Colonic mucosa (tissue), 4 donors: ENCODE measurements around the gene GP1BB. TPM values are rescaled to one million over a fixed set of nuclear protein-coding genes. Genes with fewer than 3 reads are reported as not detected.

ENCODE experiments used
- DNase-seq: peaks from one replicate; pipeline ENCODE4 v3.0.0-alpha.2; 2020
- H3K27ac ChIP-seq: fragments of 200-600 bp; one replicate; pipeline ENCODE4 v1.8.0; 2021
- H3K27me3 ChIP-seq: fragments of 200-600 bp; one replicate; pipeline ENCODE4 v1.8.0; 2021
- H3K36me3 ChIP-seq: fragments of 200-600 bp; one replicate; pipeline ENCODE4 v1.8.0; 2021
- H3K4me1 ChIP-seq: fragments of 200-600 bp; one replicate; pipeline ENCODE4 v1.8.0; 2021; ENCODE audit warnings: mild to moderate bottlenecking
- H3K4me3 ChIP-seq: fragments of 200-600 bp; one replicate; pipeline ENCODE4 v1.8.0; 2021
- H3K9ac ChIP-seq, 2 donors: one replicate each; pipeline ENCODE4 v1.7.0; 2013; ENCODE audit warnings: control low read depth in 2 of 2, low read depth in 2 of 2, low read length in 2 of 2
- H3K9me3 ChIP-seq: fragments of 200-600 bp; one replicate; pipeline ENCODE4 v1.8.0; 2021
- CTCF ChIP-seq: fragments of 200-600 bp; IDR thresholded peaks from one replicate; pipeline ENCODE4 v1.8.0; 2022; ENCODE audit warnings: antibody characterized with exemption, mild to moderate bottlenecking
- intact Hi-C: fragments of 100-400 bp; cut with DNase I; formaldehyde crosslinking; loops from one replicate; pipeline ENCODE4 v1.14.1; 2022
- total RNA-seq, 2 donors: library from RNA; stranded (reverse); fragmentation: NEBNext Ultra II Directional in 1 of 2; extraction: Animal tissue kit (Norgen Biotek cat#: 25700) in 1 of 2; gene quantifications; one replicate each; pipeline ENCODE4 v1.2.1, GENCODE V29; 2021
- donor health status: healthy.
- donor health status: DM: no; HTN: no; CAD: no.
- donor health status: DM: no; HTN: no; CAD: no.

GP1BB gene
- total RNA-seq, 2 donors from 2014 or later = 0.45 to 1.1 TPM

GRCh38 chr22:19748139-19748538 is 24.8 kb downstream of the GP1BB start:
- DNase-seq = no peak
- intact Hi-C loops = no loop called here
- Histone ChIP-seq H3K36me3 (no peaks in the 10 kb centered on the region), H3K9ac (no peak overlapping the region), H3K27me3 (peaks cover 3% of the 10 kb centered on the region), H3K4me3 (no peak overlapping the region), H3K9me3 (no peaks in the 10 kb centered on the region), H3K4me1 (no peaks in the 10 kb centered on the region), H3K27ac (no peak overlapping the region)
- TF ChIP-seq CTCF = no peak

- Histone ChIP-seq H3K36me3 (no peaks in the 10 kb centered on the region), H3K27ac (no peak overlapping the region), H3K27me3 (peaks cover 11% of the 10 kb centered on the region), H3K9me3 (no peaks in the 10 kb centered on the region), H3K4me3 (no peak overlapping the region), H3K4me1 (no peaks in the 10 kb centered on the region), H3K9ac (no peak overlapping the region)
- TF ChIP-seq CTCF = no peak
- intact Hi-C loops = no loop called here
- DNase-seq = no peak
Measured at GRCh38 chr22:19748991-19749664, 25.8 kb downstream of the GP1BB start.

- TF ChIP-seq CTCF = no peak
- no peaks in the 10 kb centered on the region for H3K4me1 ChIP-seq
- H3K36me3 ChIP-seq = no peaks in the 10 kb centered on the region
- no peak overlapping the region for H3K4me3 ChIP-seq
- intact Hi-C loops = no loop called here
- H3K9ac ChIP-seq = no peak overlapping the region
- H3K9me3 ChIP-seq = no peaks in the 10 kb centered on the region
- no peak for DNase-seq
- H3K27ac ChIP-seq = no peak overlapping the region
- H3K27me3 ChIP-seq = peaks cover 18% of the 10 kb centered on the region
Measured at GRCh38 chr22:19749876-19750275, 26.5 kb downstream of the GP1BB start.

- Histone ChIP-seq H3K4me3 (no peak overlapping the region), H3K27ac (no peak overlapping the region), H3K36me3 (no peaks in the 10 kb centered on the region), H3K4me1 (no peaks in the 10 kb centered on the region), H3K9me3 (no peaks in the 10 kb centered on the region), H3K9ac (no peak overlapping the region), H3K27me3 (peaks cover 28% of the 10 kb centered on the region)
- intact Hi-C loops = no loop called here
- no peak for DNase-seq
- no peak for TF ChIP-seq CTCF
Measured at GRCh38 chr22:19750507-19751490, 27.5 kb downstream of the GP1BB start.

GRCh38 chr22:19751497-19752245 is 28.3 kb downstream of the GP1BB start:
- no peak for TF ChIP-seq CTCF
- Histone ChIP-seq H3K9ac (no peak overlapping the region), H3K4me3 (no peak overlapping the region), H3K27me3 (peaks cover 36% of the 10 kb centered on the region), H3K9me3 (no peaks in the 10 kb centered on the region), H3K36me3 (no peaks in the 10 kb centered on the region), H3K4me1 (no peaks in the 10 kb centered on the region), H3K27ac (no peak overlapping the region)
- intact Hi-C loops = no loop called here
- DNase-seq = no peak
